COLO829 (cell line): ENCODE results near the gene WDR33.

Experiments used
- DNase-seq: peaks from one replicate; pipeline ENCODE4 v3.0.0; 2012; ENCODE audit warnings: low spot score

Gene WDR33

GRCh38 chr2:127655209-127656073 is 155.5 kb downstream of the WDR33 start:
- no peak for DNase-seq

GRCh38 chr2:127654838-127655175 is 156.2 kb downstream of the WDR33 start:
- DNase-seq, result no peak

DNA sequence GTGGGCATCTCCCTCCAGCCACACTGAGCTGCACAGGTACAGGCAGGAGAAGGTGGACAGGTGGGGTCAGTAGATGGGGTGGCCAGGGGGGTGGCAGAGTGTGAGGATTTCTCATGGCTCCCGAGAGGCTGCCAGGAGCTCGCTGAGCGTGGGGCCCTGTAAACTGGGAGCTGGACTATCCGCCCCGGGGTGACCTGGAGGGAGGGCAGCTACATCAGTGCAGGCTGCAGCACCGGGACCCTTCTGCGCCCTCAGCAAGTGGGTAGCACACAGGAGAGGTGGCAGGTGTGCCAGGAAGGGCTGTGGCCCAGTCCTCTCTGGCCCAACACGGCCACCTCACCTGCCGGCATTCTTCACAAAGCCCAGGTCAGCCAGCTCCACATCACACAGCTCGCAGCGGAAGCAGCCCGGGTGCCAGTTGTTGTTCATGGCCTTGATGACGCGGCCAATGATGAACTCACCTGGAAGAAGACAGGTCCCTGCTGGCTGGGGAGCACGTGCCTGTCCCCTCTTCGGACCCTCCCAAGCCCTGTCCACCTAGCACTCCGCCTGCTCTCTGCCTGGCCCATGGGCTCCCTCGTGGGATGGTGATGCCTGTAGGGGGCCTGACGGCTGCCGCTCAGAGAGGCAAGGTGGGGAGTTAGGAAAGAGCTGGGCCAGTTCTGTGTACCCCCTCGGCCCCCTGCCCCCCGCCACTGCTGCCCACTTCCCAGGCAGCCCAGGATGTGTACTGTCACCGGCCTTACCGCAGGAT is 156.7 kb downstream of the WDR33 start:
- no peak for DNase-seq

DNA sequence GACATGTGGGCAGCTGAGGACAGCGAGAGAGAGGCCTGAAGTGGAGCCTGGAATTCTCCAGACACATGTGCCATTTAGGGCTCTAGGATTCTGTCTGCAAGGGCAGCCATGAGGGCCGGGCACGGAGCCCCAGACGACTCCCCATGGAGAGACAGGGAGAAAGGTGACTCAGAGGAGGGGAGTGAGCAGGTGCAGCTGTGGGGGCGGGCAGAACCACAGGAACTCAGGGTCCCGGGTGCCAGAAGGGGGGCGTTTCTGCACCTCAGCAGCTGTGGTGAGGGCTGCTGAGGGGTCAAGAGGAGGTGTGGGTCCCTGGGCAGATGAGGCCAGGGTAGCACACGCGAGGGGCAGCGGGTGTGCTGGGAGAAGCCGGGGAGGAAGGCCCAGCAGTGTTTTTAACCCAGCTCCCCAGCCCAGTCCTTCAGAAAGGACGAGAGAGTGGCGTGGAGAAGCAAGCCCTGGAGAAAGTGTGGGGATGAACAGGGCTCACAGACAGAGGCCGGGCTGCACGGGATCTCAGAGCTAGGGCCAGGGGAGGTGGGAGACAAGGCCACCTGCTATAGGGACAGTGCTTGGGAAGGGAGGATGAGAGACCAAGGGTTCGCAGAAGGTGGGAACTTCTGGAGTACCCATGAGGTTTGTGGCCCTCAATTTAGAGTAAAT is 157.4 kb downstream of the WDR33 start:
- DNase-seq, result no peak

DNA sequence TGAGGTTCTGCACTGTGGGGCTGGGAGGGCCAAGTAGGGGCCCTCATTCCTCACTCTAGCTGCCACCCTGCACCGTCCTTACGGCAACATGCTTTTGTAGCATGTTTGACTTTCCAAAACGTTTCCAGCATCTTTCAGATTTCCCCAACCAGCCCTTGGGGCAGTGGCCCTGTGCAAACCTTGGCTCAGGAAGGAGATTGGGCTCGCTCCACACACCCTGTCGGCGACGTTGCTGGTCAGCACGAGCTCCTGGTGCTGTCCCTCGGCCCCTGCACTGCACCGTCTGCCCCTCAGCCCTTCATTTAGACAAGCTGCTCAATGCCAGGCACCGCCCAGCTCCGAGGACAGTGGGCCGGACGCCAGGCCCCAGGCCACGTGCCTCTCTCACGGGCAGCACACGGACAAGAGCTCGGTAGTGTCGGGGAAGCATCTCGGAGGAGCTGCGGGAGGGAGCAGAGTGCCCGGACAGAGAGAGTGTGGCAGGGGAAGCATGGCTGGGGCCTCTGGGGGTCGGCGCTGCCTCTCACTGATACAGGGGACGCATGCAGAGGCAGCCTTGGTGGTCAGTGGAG is 158.1 kb downstream of the WDR33 start:
- no peak for DNase-seq

DNA sequence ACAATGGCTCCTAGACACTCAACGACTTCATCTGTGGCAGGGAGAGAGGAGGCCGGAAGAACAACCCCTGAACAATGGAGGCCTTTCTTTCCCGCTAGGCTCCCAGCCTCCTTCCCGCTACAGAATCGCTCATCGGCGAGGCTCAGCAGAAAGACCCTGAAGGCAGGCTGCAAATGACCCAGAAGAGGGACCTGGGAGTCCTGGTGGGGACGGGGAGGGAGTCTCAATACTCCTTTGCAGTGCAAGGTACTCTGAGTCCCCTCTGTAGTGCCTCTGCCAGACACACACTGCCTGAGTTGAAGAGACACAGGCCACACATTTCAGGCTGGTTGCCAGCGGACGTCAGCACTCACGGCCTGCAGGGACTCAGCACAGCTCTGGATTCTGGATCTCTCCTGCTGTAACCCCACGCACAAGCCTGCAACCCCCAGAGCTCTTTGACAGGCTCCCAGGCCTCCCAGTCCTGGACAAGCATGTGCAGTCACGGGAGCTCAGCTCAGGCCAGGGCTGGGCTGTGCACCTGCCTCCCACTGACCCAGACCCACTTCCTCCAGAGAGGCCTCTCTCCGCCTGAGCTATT is 158.9 kb downstream of the WDR33 start:
- DNase-seq, result peak; percentile 44

DNA sequence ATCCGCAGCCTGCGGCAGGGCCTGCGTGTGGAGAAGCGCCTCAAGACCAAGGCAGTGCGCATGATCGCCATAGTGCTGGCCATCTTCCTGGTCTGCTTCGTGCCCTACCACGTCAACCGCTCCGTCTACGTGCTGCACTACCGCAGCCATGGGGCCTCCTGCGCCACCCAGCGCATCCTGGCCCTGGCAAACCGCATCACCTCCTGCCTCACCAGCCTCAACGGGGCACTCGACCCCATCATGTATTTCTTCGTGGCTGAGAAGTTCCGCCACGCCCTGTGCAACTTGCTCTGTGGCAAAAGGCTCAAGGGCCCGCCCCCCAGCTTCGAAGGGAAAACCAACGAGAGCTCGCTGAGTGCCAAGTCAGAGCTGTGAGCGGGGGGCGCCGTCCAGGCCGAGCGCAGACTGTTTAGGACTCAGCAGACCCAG is 159.6 kb downstream of the WDR33 start:
- DNase-seq, result no peak
